WTC11 (cell line): ENCODE results near the gene C8B.

Source experiments
- ATF1 ChIP-seq: sonication (generic); formaldehyde crosslinking; IDR thresholded peaks from 2 replicates; pipeline ENCODE4 v1.8.1; 2023; ENCODE audit warnings: mild to moderate bottlenecking, moderate library complexity, missing genetic modification reagents
- CBFB ChIP-seq: sonication (generic); formaldehyde crosslinking; IDR thresholded peaks from 2 replicates; pipeline ENCODE4 v1.8.1; 2022; ENCODE audit warnings: mild to moderate bottlenecking, low read depth, missing genetic modification reagents
- CTCF ChIP-seq: fragments of 200-600 bp; IDR thresholded peaks from 2 replicates; pipeline ENCODE4 v1.8.0; 2022; ENCODE audit warnings: antibody characterized with exemption
- FOXJ3 ChIP-seq: sonication (generic); formaldehyde crosslinking; IDR thresholded peaks from 2 replicates; pipeline ENCODE4 v1.9.0; 2021; ENCODE audit warnings: missing genetic modification reagents, mild to moderate bottlenecking, borderline replicate concordance
- MAX ChIP-seq: sonication (generic); formaldehyde crosslinking; IDR thresholded peaks from 2 replicates; pipeline ENCODE4 v1.8.0; 2022; ENCODE audit warnings: mild to moderate bottlenecking, missing genetic modification reagents
- MYBL2 ChIP-seq: sonication (generic); formaldehyde crosslinking; IDR thresholded peaks from 2 replicates; pipeline ENCODE4 v1.8.1; 2023; ENCODE audit warnings: mild to moderate bottlenecking, moderate library complexity, missing genetic modification reagents
- NR3C1 ChIP-seq: sonication (generic); formaldehyde crosslinking; conservative IDR thresholded peaks from 2 replicates; pipeline ENCODE4 v1.8.1; 2023; ENCODE audit warnings: low read depth, mild to moderate bottlenecking, missing genetic modification reagents
- TEAD4 ChIP-seq: sonication (generic); formaldehyde crosslinking; IDR thresholded peaks from 2 replicates; pipeline ENCODE4 v1.8.0; 2022; ENCODE audit warnings: mild to moderate bottlenecking, missing genetic modification reagents
- USF1 ChIP-seq: sonication (generic); formaldehyde crosslinking; IDR thresholded peaks from 2 replicates; pipeline ENCODE4 v1.8.0; 2022; ENCODE audit warnings: mild to moderate bottlenecking, missing genetic modification reagents
- ZNF232 ChIP-seq: sonication (generic); formaldehyde crosslinking; IDR thresholded peaks from 2 replicates; pipeline ENCODE4 v1.8.0; 2022; ENCODE audit warnings: mild to moderate bottlenecking, missing genetic modification reagents
- ZNF263 ChIP-seq: sonication (generic); formaldehyde crosslinking; IDR thresholded peaks from 2 replicates; pipeline ENCODE4 v1.8.1; 2022; ENCODE audit warnings: low read depth, mild to moderate bottlenecking, moderate library complexity, missing genetic modification reagents

GRCh38 chr1:56912325-56912724 lies 53.5 kb downstream of the C8B start:
- TF ChIP-seq MAX (no peak), CTCF (no peak), MYBL2 (CRISPR knock-in tag) (no peak), CBFB (no peak), ZNF263 (no peak), NR3C1 (CRISPR knock-in tag) (no peak), ZNF232 (CRISPR knock-in tag) (no peak), ATF1 (no peak), USF1 (CRISPR knock-in tag) (no peak), FOXJ3 (CRISPR knock-in tag) (no peak), TEAD4 (CRISPR knock-in tag) (no peak)
